ENCODE data around the gene DAB2IP. TPM values are rescaled to one million over a fixed set of nuclear protein-coding genes. Genes with fewer than 3 reads are reported as not detected.

DAB2IP gene
- total RNA-seq, 1 experiment from 2014 or later: 15.2 TPM

DNA sequence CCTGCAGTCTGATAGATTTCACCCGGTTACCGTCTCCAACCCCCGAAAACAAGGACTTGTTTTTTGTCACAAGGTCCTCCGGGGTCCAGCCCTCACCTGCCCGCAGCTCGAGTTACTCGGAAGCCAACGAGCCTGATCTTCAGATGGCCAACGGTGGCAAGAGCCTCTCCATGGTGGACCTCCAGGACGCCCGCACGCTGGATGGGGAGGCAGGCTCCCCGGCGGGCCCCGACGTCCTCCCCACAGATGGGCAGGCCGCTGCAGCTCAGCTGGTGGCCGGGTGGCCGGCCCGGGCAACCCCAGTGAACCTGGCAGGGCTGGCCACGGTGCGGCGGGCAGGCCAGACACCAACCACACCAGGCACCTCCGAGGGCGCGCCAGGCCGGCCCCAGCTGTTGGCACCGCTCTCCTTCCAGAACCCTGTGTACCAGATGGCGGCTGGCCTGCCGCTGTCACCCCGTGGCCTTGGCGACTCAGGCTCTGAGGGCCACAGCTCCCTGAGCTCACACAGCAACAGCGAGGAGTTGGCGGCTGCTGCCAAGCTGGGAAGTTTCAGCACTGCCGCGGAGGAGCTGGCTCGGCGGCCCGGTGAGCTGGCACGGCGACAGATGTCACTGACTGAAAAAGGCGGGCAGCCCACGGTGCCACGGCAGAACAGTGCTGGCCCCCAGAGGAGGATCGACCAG is 121.3 kb downstream of the DAB2IP start:
- Histone ChIP-seq H2AFZ (ENCODE audit: low read length) (no peak overlapping the region), H3K27ac (ENCODE audit: low read length) (no peak overlapping the region), H3K27me3 (ENCODE audit: low read length) (no peaks in the 10 kb centered on the region), H3K9me3 (ENCODE audit: low read length) (no peaks in the 10 kb centered on the region), H3K4me2 (ENCODE audit: low read length) (no peak overlapping the region), H3K4me1 (ENCODE audit: insufficient read depth, low read length) (no peaks in the 10 kb centered on the region), H3F3A (ENCODE audit: low read length, unreplicated experiment) (no peaks in the 10 kb centered on the region), H3K4me3 (ENCODE audit: low read length) (no peak overlapping the region), H3K9me2 (replicated peaks; ENCODE audit: low read length) (no peaks in the 10 kb centered on the region), H3K79me2 (ENCODE audit: low read length) (no peaks in the 10 kb centered on the region), H3K36me3 (ENCODE audit: low read depth, low read length) (no peaks in the 10 kb centered on the region), H3K9ac (ENCODE audit: low read length) (no peak overlapping the region), H4K20me1 (ENCODE audit: low read length) (no peaks in the 10 kb centered on the region)
- BruUV-seq (replicated peaks): no TSS peak
- POLR2A ChIA-PET (ENCODE audit: unreplicated experiment): no interaction called here
- ATAC-seq: no peak
- intact Hi-C loops (cut with micrococcal nuclease): no loop called here
- TF ChIP-seq EZH2 (IDR thresholded peaks at IDR 0.05; ENCODE audit: low read length, unreplicated experiment): no peak
- TF ChIP-seq, protein P1, sequence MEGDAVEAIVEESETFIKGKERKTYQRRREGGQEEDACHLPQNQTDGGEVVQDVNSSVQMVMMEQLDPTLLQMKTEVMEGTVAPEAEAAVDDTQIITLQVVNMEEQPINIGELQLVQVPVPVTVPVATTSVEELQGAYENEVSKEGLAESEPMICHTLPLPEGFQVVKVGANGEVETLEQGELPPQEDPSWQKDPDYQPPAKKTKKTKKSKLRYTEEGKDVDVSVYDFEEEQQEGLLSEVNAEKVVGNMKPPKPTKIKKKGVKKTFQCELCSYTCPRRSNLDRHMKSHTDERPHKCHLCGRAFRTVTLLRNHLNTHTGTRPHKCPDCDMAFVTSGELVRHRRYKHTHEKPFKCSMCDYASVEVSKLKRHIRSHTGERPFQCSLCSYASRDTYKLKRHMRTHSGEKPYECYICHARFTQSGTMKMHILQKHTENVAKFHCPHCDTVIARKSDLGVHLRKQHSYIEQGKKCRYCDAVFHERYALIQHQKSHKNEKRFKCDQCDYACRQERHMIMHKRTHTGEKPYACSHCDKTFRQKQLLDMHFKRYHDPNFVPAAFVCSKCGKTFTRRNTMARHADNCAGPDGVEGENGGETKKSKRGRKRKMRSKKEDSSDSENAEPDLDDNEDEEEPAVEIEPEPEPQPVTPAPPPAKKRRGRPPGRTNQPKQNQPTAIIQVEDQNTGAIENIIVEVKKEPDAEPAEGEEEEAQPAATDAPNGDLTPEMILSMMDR (conservative IDR thresholded peaks at IDR 0.05; ENCODE audit: low read depth, low read length): no peak
- TF ChIP-seq EZH2phosphoT487 (IDR thresholded peaks at IDR 0.05; ENCODE audit: borderline replicate concordance, low read length): no peak
- no peak for DNase-seq
- CTCF ChIA-PET: no interaction called here

GRCh38 chr9:121773286-121773953 is 122.0 kb downstream of the DAB2IP start:
- no peaks in the 10 kb centered on the region for H3K27me3 ChIP-seq (ENCODE audit: low read length)
- H3K9me2 ChIP-seq (replicated peaks; ENCODE audit: low read length): no peaks in the 10 kb centered on the region
- ChIA-PET POLR2A (ENCODE audit: unreplicated experiment) (no interaction called here), CTCF (no interaction called here)
- no peak overlapping the region for H3K27ac ChIP-seq (ENCODE audit: low read length)
- H3K9me3 ChIP-seq (ENCODE audit: low read length): no peaks in the 10 kb centered on the region
- no peak overlapping the region for H3K4me2 ChIP-seq (ENCODE audit: low read length)
- no peaks in the 10 kb centered on the region for H4K20me1 ChIP-seq (ENCODE audit: low read length)
- no peaks in the 10 kb centered on the region for H3K79me2 ChIP-seq (ENCODE audit: low read length)
- intact Hi-C loops (cut with micrococcal nuclease): no loop called here
- no peak for TF ChIP-seq EZH2 (IDR thresholded peaks at IDR 0.05; ENCODE audit: low read length, unreplicated experiment)
- TF ChIP-seq, protein P1 (conservative IDR thresholded peaks at IDR 0.05; ENCODE audit: low read depth, low read length): no peak
- no peak for TF ChIP-seq EZH2phosphoT487 (IDR thresholded peaks at IDR 0.05; ENCODE audit: borderline replicate concordance, low read length)
- no peak for ATAC-seq
- H3K4me3 ChIP-seq (ENCODE audit: low read length): no peak overlapping the region
- no peaks in the 10 kb centered on the region for H3K36me3 ChIP-seq (ENCODE audit: low read depth, low read length)
- no peaks in the 10 kb centered on the region for H3F3A ChIP-seq (ENCODE audit: low read length, unreplicated experiment)
- no peaks in the 10 kb centered on the region for H3K4me1 ChIP-seq (ENCODE audit: insufficient read depth, low read length)
- DNase-seq: no peak
- H3K9ac ChIP-seq (ENCODE audit: low read length): no peak overlapping the region
- BruUV-seq (replicated peaks): no TSS peak
- H2AFZ ChIP-seq (ENCODE audit: low read length): no peak overlapping the region

Data from PC-3 (cell line).